ENCODE data around the gene BBS9.

DNA sequence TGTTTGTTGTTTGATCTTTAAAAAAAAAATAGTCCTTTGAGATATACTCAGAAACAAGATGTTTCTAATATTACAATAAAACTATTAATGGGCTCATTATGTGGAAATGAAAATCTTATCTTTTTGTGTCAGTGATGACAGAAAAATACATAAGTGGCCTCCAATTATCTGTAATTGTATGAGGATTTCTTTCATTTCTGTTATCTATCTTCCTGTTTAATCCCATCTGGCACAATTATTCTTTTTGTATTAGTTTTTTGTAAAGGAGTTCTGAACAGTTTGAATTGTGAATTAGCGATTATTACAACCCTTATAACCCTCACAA lies 270.8 kb downstream of the BBS9 start:
- TF ChIP-seq CTCF (conservative IDR thresholded peaks at IDR 0.05) (no peak), ZFX (IDR thresholded peaks at IDR 0.05) (no peak)

Data from C4-2B (cell line).